ENCODE results near the gene OS9.

The OS9 gene

DNA sequence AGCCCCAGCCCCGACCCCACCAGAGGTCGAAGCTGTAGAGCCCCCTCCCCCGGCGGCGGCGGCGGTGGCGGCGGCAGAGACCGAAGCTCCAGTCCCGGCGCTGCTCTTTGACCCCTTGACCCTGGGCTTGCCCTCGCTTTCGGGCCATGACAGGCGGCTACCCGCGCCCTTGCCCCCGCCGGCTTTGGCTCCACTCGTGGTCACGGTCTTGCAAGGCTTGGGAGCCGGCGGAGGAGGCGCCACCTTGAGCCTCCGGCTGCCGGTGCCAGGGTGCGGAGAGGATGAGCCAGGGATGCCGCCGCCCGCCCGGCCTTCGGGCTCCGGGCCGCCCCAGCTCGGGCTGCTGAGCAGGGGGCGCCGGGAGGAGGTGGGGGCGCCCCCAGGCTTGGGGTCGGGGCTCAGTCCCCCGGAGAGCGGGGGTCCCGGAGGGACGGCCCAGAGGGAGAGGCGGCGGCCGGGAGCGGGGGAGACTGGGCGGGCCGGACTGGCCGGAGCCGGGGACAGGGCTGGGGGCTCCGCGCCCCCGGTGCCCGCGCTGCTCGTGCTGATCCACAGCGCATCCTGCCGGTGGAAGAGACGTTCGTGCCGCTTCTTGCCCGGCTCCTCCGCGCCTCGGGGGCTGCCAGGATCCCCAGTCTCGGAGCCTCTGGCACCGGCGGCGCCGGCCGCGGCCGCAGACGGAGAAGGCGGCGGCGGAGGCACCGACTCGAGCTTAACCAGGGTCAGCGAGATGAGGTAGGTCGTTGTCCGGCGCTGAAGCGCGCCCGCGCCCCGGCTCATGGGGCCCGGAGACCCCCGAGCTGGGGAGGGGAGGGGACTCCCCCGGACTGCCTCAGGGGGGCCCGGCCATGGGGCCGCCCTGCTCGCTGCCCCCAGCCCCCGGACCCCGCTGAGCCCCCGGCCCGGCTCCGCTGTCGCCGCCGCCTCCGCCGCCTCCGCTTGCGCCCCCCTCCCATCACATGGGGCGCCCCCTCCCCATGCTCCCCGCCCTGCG, 43.8 kb downstream of the OS9 start:
- DNase-seq: peak; percentile 70

DNA sequence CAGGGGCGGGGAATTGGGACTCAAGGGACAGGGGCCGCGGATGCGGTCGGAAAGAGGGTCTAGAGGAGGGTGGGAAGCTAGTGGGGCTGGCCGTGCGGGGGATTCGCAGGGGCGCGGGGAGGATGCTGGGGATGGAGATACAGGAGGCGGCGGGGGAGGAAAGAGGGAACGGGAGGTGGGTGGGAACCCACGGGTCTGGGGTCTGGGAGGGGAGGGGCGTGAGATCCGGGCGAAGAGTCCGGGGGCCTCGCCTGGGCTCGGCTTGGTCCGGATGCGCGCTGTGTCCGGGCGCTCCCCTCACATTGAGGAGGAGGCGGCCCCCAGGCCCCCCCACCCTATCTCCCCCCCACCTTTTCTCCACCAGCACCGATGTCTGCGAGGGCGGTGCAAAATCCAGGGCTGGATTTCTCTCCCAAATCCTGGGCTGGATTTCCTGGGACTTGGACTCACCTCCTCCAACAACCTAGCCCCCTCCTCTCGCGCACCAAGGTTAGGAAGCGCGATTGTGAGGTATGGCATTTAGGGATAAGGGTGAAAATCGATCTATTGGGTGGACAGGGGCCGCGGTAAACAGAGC, 44.8 kb downstream of the OS9 start, which contains the start of gene AGAP2:
TSS of gene AGAP2 (minus strand) at position 82 of the 577 bp plus-strand sequence. CDS start 496 bp downstream, outside the sequence.
- peak; percentile 72 for DNase-seq

DNA sequence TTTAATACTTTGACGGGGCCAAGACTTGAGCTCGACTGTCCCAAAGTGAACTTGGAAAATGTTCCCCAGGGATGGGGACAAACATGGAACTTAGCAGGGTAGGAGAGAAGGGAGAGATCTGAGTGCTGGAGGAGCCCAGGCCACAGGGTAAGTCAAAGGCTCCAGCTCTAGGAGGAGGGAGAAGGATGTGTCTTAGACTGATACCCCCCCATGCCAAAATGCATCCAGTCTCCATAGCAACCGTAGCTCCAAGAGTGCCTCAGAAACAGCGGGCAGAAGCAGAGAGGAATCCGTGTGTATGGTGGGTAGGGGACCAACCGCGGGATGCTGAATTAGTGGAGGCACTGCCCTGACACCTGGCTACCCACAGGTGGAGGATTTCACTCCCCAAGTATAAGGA, 45.5 kb downstream of the OS9 start:
- DNase-seq: no peak

DNA sequence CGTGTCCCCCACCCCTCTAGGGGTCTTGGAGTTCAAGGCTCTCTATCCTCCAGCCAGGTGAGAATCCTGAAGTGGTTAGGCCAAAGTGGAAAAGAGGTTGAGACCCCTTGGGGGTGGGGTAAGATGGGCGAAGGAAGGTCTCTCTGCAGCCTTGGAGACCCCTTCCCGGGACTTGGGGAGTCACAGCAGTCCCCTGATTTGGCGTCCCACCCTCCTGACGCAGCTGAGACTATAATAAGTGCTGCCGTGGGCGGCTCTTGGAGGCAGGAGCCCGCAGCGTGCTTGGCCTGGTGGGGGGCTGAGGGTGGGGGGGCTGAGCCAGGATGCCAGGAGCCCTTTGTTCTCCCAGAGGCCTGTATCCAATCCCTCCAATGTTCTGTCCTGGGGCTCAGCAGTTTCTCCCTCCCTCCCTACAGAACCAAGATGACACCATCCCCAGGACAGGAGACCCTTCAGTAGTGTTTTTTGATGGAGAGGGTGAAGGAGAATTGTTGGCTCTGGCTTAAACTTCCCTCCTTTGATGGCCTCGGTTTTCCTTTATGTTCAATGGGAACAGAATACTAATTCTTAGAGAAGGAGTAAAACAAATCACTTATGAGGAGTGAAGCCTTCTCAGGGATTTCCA, 46.1 kb downstream of the OS9 start:
- DNase-seq: no peak

DNA sequence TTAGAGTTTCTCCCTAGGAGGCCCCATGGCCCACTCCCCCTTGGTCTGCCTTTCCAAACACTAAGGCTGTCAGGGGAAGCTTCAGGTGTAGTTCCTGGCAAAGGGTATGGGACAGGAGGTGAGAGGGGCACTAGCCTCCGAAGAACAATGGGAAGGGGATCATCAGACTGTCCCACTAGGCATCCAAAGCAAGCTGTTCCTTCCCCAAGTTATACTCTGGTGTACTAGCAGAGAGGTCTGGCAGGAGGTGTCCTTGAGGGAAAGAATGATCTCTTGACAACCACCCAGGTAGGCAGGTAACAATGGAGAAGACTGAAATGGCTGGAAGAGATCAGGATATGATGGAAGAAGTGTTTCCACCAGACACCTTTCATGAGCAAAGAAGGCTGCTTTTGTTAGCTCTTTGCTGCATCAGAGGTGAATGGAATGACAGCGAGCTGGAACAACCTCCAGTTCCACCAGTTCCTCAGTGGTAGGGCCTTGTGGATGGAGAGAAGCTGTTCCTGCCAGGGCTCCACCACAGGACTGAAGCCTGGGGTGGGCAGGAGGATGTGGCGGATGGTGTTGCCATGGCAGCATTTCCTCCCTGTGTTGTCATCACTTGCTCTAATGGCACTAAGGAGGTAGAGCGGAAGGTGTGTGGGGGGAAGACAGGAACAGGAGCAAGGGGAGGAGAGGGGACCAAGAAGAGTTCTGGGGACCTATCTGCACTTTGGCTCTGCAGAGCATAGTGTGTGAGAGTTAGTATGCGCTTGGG, 46.9 kb downstream of the OS9 start:
- no peak for DNase-seq

DNA sequence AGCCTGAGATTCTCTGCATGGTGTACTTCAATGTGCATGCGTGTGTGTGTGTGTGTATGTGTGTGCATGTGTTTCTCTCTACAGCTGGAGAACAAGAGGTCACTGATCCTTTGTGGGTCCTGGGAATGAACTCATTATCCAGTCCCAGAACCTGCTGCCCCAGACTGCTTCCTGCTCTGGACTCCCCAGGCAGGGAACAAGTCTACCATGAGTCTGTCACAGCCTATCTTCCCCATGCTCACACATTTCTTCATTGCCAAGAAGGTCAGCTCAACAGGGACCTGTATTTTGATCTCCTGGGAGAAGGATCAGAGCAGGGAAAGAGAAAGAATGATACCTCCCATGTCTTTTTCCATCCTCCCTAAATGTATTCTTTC, 47.5 kb downstream of the OS9 start:
- DNase-seq: no peak

DNA sequence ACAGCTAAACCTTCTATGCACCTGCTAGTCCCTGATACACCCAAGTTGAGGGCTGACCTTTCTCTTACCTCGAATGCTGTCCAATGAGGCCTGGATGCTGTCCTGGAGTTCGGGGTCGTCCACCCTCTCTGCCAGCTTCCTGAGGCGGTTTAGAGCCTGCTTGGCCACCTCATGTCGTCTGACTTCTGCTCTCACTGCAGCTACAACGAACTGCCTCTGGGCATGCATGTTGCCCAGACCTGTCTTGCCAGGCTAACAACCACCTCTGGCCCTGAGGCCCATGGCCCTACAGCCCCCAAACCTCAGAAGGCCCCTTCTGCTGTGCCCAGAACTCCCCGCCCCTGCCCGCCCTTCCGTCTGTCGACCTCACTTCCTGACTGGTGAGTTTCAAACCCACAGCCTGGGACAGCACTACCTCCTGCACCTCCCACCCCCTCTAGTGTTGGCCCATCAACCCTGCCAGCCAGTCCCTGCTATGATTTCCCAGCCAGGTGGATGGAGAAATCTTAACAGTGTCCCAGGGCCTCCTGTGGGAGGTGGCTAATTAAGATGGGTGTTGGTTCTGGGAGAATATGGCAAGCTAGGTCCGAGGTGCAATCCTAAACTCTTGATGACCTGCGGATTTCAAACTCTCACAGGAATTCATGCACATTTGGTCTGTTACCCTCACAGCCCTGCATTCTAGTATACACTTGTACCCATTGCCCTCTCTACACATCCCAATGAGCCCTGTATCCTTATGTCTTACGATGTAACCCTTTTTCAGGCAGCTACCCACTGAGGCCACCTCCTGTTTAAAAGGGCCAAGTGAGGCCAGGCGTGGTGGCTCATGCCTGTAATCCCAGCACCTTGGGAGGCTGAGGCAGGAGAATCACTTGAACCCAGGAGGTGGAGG, 48.2 kb downstream of the OS9 start:
- no peak for DNase-seq

DNA sequence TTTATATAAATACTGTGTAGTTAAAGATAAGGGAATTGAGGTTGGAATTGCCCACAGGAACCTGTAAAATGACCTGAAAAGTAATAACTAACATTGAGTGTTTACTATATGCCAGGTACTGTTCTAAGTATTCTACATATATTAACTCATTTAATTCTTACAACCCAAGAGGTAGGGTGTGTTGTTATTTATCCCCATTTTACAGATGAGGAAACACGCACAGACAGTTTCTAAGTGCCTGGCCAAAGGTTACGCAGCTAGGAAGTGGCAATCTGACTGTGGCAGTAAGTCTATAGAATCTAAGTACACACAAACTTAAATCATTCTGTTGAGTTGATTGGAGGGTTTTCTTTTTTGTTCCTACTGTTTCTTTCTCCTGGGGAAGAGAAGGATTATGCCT, 49.8 kb downstream of the OS9 start:
- DNase-seq: no peak

DNA sequence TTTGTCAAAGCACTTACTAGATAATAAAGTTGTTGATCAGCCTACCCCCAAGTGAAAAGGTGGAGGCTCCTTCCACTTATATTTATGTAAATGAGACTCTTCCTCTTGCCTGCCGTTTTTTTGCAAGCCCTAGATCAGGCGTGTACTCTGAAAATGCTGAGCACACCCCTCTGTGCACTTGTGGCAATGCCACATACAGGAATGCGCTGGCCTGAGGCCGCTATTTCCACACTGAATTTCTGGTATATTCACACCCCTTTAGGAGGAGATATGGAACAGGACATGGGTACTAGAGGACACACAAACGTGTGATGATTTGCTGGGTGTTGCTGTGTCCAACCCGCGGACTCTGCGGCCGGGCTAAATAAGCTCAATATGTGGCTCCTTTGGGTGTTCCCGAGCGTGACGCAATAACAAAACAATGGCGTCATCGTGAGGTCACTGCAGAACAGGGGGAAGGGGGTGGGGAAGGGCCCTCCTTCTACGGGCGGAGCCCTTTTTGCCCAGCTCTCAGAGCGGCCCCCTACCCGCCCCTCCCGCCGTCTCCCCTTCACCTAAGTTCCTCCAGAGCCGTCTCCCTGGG, 50.4 kb downstream of the OS9 start:
- no peak for DNase-seq

DNA sequence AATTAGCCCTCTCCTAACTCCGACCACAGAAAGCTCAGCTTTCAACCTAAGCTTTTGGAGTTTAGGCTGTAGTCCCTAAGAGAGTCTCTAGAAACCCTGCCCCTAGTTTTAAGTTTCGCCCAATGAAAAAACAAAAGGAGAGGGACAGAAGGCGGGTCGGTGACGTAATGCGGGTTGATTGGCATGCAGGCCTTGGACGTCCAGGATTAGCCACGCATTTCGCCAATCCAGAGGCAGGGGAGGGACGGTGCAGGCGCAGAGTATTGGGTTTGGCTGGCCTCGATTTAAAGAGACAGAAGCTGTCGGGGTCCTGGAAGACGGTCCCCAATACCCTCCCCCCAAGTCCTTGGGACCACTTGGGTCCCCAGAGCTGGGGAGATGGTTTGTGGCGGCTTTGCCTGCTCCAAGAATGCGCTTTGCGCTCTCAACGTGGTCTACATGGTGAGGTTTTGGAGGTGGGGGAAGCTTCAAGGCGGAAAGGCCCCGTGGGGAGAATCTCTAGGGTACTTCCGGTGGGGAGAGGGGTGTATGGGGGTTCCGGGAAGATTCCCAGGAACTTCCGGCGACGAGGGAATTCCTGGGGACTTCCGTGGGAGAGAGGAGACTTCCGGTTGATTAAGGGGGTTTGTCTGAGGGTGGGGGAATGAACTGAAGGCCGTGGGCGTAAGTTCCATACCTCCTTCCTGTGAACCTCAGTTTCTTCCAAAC, 51.0 kb downstream of the OS9 start, which contains the start of gene TSPAN31:
TSS of gene TSPAN31 (plus strand) at position 263 of the 708 bp plus-strand sequence. CDS start at position 379, 116 bp downstream.
- peak; percentile 97 for DNase-seq

DNA sequence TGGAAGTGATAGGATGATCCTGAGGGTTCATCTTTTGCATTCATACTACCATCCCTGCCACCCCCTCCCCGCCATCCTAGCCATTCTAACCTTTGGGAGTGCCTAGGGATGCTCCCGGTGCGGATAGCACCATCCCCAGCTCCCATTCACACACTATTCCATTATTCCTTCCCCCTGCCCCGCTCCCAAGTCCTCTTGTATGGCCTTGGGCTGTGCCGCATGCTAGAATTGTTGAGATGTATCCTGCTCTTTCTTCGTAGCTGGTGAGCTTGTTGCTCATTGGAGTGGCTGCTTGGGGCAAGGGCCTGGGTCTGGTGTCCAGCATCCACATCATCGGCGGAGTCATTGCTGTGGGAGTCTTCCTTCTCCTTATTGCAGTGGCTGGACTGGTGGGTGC, 51.6 kb downstream of the OS9 start:
- no peak for DNase-seq

DNA sequence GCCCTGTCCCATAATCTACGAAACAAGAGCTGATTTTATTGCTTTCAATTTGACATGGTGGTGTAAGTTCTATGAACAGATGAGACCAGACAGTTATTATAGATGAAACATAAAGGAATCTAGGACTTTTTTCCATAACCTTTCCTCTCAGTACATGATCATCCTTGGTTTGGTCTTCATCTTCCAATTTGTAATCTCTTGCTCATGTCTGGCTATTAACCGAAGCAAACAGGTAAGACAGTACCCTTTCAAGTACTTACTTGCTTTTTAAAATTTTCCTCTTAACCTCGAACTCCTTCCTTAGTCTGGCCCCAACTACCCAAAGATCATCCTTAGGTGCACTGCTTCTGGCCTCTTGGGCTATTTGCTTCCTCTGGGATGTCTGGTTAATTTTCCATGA, 52.1 kb downstream of the OS9 start:
- DNase-seq: no peak

DNA sequence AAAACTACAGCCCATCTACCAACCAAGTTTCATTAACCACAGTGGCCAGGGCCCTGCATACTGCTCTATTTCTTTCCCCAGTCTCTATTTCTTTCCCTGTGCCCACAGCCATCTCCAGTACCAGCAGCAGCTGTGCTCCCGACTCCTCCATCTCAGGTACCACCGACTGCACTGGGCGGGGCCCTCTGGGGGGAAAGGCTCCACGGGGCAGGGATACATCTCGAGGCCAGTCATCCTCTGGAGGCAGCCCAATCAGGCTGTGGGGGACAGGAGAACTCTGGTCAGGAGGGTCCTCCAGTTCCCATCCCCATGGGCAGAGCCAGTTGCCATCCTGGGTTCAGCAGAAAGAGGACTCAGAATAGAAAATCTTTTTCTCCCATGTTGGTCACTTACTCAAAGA, 55.1 kb downstream of the OS9 start:
- no peak for DNase-seq

DNA sequence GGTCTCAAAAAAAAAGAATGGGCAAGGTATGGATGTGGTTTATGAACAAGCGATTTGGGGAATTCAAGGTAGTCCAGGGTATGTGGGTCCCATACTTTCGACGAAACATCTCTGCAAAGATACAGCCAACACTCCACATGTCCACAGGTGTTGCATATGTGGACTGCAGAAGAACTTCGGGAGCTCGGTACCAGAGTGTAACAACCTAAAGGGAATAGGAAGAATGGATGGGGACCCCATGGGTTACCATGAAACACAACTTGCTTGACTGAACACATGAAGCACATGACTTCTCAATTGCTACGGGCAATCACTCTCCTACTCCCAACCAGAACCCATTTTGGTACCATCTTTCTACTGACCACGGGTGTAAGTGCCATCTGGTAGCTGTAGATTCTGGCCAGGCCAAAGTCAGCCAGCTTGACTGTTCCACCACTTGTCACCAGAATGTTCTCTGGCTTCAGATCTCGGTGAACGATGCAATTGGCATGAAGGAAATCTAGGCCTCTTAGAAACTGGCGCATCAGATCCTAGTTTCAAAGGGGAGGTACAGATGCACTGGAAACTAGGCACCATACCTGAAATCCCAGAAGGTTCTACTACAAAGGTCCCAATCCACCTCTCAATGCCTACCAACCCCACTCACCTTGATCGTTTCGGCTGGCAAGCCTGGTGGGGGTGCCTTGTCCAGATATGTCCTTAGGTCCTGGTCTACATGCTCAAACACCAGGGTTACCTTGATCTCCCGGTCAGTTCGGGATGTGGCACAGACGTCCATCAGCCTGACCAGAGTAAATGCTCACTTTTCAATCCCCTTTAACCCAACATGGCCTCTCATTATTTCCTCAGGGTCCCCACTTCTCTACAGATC, 56.9 kb downstream of the OS9 start:
- DNase-seq: no peak

DNA sequence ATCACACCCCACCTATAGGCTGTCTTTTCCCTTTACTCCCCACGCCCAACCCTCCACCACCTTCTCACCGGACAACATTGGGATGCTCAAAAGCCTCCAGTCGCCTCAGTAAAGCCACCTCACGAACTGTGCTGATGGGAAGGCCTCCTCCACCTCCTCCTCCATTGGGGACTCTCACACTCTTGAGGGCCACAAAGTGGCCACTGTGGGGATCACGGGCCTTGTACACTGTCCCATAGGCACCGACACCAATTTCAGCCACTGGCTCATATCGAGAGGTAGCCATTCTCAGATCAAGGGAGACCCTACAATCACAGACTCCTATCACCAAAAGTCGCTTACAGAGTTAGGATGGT, 57.5 kb downstream of the OS9 start:
- no peak for DNase-seq

DNA sequence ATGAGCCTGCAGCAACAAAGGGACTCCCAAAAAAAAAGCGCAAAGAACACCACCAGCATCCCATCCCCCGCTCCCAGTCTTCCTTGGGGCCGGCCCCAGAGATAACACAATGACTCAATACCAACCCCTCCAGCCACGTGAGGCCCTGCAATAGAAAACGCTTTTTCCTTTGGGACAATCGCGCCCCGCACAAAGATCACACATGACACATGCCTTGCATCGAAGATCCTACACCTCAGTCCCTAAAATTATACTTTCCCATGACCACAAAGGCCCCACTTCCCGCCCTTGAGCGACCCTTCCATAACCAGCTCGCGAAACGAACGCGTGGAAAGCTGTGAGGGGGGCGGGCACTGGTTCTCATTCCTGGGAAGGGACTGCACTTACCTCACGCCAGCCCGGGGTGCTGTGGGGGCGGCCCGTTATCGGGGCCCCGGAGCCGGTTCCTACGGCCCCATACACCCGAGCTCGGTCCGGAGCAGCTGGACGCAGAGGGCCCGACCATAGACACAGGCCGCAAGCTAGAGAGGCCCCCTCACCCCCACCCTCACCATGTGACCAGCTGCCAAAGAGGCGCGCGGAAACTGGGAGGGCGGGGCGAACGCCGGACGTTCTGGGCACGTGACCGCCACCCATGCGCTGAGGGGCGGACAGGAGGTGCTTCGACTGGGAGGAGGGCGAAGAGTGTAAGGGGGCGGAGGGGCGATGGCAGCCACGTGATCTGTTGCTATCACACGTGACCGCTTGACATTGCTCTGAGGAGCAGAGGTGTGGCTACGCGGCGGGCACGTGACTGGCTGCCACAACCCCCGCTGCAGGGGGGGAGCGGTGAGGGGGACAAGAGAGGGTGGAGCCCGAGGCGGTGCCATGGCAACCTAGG, 58.1 kb downstream of the OS9 start, which contains the start of gene CDK4:
TSS of gene CDK4 (minus strand) at position 523 of the 880 bp plus-strand sequence. CDS start 593 bp downstream, outside the sequence.
- DNase-seq: peak; percentile 99

DNA sequence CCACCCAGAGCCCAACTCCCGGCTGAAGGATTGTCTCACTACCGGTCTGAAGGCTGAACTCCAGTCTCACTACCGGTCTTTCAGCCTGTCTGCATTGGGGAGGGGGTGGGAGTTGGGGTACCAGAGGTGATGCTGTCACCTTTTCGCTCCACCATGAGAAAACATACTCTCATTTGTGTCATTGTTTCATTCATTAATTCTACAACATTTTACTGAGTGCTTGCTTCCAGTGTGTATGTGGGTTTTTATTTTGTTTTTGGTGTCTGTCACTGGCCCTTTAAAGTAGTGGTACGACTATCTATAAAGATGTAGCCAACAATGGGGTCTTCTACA, 58.7 kb downstream of the OS9 start:
- DNase-seq: no peak

DNA sequence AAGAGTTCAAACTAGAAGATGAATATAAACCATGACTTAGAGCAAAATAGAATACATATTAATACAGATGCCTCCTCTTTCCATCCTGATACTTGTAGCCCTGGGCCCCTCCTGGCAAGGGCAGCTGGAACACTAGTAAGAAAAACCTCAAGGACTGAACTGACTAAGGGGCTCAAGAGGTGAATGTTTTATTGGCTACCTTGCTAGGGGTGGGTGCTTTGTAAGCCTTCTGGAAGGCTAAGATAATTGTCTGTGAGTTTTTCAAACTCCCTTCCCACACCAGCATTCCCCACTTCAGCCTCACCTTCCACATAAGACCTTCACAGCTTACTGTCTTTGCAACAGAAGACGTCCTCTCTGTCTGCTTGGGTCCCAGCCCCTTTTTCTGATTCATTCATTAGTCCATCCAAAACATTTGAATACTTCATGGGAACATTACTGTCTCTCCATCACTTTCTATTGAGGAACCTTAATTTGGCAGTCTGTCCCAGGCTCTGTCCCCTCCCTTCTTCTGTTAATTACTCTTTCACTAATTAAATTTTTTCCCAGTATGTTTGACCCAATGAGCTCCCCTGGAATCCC, 59.9 kb downstream of the OS9 start:
- DNase-seq: no peak
